ENCODE measurements around the gene TCN2. TPM values are rescaled to one million over a fixed set of nuclear protein-coding genes. Genes with fewer than 3 reads are reported as not detected.

Gene TCN2
- total RNA-seq, 1 donor from 2014 or later = 22.3 TPM

DNA sequence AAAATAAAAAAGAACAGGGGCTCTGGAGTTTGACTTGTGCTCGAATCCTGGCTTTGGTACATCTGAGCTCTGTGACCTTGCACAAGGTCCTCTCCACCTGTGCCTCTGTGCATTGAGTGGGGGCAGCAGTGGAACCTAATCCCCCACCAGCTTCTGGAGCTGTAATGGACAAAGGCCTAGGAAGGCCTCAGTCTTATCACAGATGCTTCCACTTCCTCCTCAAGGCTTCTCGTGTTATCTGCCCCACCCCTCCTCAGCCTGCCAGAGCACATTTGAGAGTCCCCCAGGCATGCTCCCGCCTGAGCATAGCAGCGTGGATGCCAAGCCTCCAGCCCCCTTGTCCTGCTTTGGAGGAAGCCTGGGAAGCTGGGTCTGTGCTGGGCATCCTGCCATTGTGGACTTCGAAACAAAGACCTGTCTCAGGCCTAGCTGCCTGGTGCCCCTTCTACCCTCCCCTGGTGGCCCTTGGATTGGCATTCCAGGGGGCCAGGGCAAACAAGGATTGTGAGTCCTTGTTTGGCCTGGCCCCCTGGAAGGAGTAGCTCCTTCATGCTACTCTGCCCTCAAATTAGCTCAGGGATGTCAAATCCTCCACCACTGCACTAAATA lies 43.6 kb downstream of the TCN2 start:
- Mint-ChIP-seq H3K4me3 (ENCODE audit: low read depth) (no peak overlapping the region), H3K27ac (no peak overlapping the region), H3K27me3 (peaks cover 4% of the 10 kb centered on the region), H3K9me3 (ENCODE audit: low read depth) (no peaks in the 10 kb centered on the region), H3K4me1 (ENCODE audit: low read depth) (peaks cover 2% of the 10 kb centered on the region), H3K36me3 (ENCODE audit: insufficient read depth) (peaks cover 3% of the 10 kb centered on the region)
- TF ChIP-seq, protein P1, sequence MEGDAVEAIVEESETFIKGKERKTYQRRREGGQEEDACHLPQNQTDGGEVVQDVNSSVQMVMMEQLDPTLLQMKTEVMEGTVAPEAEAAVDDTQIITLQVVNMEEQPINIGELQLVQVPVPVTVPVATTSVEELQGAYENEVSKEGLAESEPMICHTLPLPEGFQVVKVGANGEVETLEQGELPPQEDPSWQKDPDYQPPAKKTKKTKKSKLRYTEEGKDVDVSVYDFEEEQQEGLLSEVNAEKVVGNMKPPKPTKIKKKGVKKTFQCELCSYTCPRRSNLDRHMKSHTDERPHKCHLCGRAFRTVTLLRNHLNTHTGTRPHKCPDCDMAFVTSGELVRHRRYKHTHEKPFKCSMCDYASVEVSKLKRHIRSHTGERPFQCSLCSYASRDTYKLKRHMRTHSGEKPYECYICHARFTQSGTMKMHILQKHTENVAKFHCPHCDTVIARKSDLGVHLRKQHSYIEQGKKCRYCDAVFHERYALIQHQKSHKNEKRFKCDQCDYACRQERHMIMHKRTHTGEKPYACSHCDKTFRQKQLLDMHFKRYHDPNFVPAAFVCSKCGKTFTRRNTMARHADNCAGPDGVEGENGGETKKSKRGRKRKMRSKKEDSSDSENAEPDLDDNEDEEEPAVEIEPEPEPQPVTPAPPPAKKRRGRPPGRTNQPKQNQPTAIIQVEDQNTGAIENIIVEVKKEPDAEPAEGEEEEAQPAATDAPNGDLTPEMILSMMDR (IDR thresholded peaks at IDR 0.05; ENCODE audit: unreplicated experiment) = no peak
- no peak for DNase-seq (ENCODE audit: low spot score, unreplicated experiment)

DNA sequence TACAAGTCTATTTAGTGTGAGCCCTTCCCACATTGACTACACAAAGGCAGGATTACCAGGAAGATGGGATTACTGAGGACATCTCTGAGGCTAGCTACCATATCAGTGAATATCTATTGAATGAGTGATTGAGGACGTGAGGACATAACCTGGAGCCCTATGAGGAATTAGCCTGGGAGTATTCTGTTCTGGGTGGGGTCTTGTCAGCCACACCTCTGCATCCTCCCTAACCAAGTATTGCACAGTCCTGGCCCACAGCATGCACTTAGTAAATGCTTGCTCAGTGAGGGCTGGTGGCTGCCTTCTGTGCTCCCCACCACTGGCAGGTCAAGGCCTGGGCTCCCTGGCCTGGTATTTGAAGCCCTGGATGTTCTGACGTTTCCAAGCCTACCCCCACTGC lies 45.9 kb downstream of the TCN2 start:
- TF ChIP-seq, protein P1 (IDR thresholded peaks at IDR 0.05; ENCODE audit: unreplicated experiment) = no peak
- Mint-ChIP-seq H3K27ac (no peak overlapping the region), H3K36me3 (ENCODE audit: insufficient read depth) (peaks cover 3% of the 10 kb centered on the region), H3K9me3 (ENCODE audit: low read depth) (no peaks in the 10 kb centered on the region), H3K4me3 (ENCODE audit: low read depth) (no peak overlapping the region), H3K4me1 (ENCODE audit: low read depth) (peaks cover 2% of the 10 kb centered on the region), H3K27me3 (peaks cover 4% of the 10 kb centered on the region)
- no peak for DNase-seq (ENCODE audit: low spot score, unreplicated experiment)

DNA sequence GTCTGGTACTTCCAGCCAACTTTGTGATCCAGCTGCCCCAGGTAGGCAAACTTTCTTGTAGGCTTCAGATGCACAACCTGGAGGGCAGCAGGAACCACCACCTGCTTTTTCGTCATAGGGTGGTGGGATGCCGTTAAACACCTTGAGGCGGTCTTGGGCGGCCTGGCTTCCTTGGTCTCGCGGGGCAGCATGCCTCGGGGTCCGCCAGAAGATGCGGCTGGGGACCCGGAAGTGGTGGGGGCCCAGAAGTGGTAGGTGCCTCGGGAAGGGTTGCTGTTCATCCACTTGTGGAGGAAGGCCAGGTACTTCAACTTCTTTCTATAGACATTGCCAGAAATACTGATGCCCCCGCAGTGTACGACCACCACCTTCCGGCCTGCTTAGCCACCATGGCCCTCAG lies 47.4 kb downstream of the TCN2 start:
- H3K4me3 Mint-ChIP-seq (ENCODE audit: low read depth) = no peak overlapping the region
- H3K27ac Mint-ChIP-seq = no peak overlapping the region
- no peaks in the 10 kb centered on the region for H3K27me3 Mint-ChIP-seq
- peaks cover 2% of the 10 kb centered on the region for H3K4me1 Mint-ChIP-seq (ENCODE audit: low read depth)
- no peaks in the 10 kb centered on the region for H3K36me3 Mint-ChIP-seq (ENCODE audit: insufficient read depth)
- DNase-seq (ENCODE audit: low spot score, unreplicated experiment) = no peak
- H3K9me3 Mint-ChIP-seq (ENCODE audit: low read depth) = no peaks in the 10 kb centered on the region
- TF ChIP-seq, protein P1 (IDR thresholded peaks at IDR 0.05; ENCODE audit: unreplicated experiment) = no peak

DNA sequence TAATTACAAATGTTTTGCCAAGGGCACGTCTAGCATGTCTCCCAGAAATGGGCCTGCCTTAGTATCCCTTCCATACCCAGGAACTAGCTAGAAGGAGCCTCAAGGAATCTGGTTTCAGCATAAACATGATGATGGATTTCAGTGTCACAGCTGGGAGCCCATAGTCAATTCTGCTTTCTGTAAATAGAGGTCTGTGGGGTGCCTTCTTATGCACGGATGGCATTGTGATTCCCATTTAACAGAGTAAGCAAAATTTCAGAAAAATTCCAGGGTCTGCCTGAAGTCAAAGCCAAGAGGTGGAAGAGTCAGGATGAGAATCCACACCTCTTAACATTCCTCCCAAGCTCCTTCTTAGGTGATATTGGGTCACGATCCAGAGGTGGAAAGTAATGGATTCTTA lies 48.6 kb downstream of the TCN2 start:
- Mint-ChIP-seq H3K4me3 (ENCODE audit: low read depth) (no peak overlapping the region), H3K27ac (no peak overlapping the region), H3K9me3 (ENCODE audit: low read depth) (no peaks in the 10 kb centered on the region), H3K36me3 (ENCODE audit: insufficient read depth) (peaks cover 3% of the 10 kb centered on the region), H3K27me3 (no peaks in the 10 kb centered on the region), H3K4me1 (ENCODE audit: low read depth) (peaks cover 1% of the 10 kb centered on the region)
- TF ChIP-seq, protein P1 (IDR thresholded peaks at IDR 0.05; ENCODE audit: unreplicated experiment) = no peak
- no peak for DNase-seq (ENCODE audit: low spot score, unreplicated experiment)

DNA sequence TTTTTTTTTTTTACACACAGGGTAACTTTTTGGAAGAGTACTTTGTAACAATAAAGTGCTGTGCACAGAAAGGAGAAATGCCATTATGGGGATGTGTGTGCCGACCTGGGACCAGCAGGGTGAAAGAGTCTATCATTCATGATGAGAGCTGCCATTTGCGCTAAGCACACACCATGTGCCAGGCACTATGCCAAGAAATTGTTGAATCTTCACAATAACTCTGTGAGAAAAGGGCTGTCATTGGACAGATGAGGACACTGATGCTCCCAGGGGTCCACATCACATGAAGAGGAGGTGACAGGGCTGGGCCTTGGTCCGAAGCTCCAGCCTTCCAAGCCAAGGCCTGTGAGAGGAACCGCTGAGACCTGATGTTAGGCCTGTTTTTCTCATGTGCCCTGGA lies 55.1 kb downstream of the TCN2 start:
- TF ChIP-seq, protein P1 (IDR thresholded peaks at IDR 0.05; ENCODE audit: unreplicated experiment) = no peak
- Mint-ChIP-seq H3K27me3 (peaks cover 6% of the 10 kb centered on the region), H3K4me1 (ENCODE audit: low read depth) (peaks cover 6% of the 10 kb centered on the region), H3K36me3 (ENCODE audit: insufficient read depth) (peaks cover 12% of the 10 kb centered on the region), H3K4me3 (ENCODE audit: low read depth) (no peak overlapping the region), H3K27ac (no peak overlapping the region), H3K9me3 (ENCODE audit: low read depth) (no peaks in the 10 kb centered on the region)
- DNase-seq (ENCODE audit: low spot score, unreplicated experiment) = no peak
